Activated CD4-positive, alpha-beta T cell treated with anti-CD3 and anti-CD28 coated beads, Interleukin-2, Interleukin-6, amounts not matched to agents 100 ng/mL and 50 ng/mL, durations not matched to agents 16 hours and 8 hours (primary cell): ENCODE measurements around the gene VMAC.
A peak's percentile ranks its signal among the peaks of the same experiment; 100 is the strongest.
"Not testable (repeated sequence)": the region's sequence is repeated elsewhere in the genome, so short reads cannot be mapped to it uniquely, and the experiment has no call there.

Source experiments
- DNase-seq: peaks from one replicate; pipeline ENCODE4 v3.0.0-alpha.2; 2020

Gene VMAC

DNA sequence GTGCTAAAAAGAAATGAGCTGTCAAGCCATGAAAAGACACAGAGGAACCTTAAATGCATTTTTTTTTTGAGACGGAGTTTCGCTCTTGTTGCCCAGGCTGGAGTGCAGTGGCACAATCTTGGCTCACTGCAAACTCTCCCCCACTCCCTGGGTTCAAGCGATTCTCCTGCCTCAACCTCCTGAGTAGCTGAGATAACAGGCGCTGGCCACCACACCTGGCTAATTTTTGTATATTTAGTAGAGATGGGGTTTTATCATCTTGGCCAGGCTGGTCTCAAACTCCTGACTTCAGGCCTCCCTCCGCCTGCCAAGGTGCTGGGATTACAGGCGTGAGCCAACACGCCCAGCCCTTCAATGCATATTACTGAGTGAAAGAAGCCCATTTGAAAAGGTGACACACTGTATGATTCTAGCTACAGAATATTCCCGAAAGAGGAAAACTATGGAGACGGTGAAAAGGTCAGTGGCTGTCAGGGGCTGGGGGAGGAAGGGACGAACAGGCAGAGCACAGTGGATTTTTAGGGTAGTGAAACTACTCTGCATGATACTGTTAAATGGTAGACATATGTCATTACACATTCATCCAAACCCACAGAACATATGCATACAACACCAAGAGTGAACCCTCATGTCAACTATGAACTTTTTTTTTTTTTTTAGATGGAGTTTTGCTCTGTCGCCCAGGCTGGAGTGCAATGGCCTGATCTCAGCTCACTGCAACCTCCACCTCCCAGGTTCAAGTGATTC lies 20.4 kb upstream of the VMAC start:
- not testable (repeated sequence) for DNase-seq

DNA sequence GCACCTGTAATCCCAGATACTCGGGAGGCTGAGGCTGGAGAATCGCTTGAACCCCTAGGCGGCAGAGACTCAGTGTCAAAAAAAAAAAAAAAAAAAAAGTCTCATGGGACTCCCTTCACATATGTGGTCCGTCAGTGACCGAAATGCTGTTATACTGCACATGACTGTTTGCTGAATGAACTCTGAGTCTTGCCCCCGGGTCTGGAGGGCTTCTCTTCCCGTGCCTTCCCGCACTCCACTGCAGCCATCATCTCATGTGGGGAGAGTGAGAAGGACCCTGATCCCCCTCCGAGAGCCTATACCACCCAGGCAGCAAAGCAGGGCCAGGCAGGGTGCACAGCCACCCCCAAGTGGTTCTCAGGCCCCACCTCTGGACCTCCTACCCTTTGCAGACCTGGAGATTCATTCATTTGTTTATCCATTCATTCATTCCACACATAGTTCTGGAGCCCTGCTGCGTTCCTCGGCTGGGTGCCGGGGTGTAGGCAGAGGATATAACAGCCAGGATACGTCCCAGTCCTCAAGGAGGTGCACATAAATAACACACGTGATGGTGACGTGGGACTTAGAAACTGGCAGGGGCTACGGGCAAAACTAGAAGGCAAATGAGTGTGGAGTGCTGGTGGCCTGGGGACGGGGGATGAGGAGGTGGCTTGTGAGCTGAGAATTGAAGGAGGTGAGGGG lies 15.2 kb upstream of the VMAC start:
- no peak for DNase-seq

DNA sequence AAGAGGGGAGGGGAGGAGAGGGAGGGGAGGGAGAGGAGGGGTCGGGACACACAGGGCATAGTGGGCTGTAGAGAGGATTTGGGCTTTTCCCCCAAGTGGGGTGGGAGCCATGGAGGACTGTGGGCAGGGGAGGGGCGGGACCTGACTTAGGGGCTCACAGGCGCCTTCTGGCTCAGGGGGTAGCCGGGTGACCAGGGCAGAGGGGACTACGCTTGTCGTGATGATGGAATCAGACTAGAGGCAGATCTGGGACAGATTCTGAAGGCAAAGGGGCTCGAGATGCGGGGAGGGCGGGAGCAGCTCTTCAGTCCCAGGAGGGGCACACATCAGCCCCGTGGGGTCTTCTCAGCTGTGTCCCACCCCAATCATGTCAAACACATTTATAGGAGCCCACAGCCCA lies 14.6 kb upstream of the VMAC start:
- no peak for DNase-seq

DNA sequence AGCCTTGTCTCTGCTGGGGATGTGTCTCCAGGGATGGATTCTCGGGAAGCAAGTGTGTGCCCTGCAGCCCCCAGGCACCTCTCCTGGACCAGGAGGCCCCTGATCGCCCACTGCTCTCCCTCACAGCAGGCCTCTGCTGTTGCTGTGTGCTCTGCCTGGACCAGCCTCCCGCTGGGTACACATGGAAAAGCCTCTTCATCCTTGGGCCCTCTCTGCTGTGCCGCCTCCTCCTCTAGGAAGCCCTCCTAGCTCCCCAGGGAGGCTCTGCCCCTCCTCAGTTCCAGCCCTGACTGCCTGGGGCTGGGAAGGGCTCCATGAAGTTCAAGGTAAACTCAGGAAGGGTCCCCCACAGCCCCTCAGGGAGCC lies 13.1 kb upstream of the VMAC start:
- no peak for DNase-seq

DNA sequence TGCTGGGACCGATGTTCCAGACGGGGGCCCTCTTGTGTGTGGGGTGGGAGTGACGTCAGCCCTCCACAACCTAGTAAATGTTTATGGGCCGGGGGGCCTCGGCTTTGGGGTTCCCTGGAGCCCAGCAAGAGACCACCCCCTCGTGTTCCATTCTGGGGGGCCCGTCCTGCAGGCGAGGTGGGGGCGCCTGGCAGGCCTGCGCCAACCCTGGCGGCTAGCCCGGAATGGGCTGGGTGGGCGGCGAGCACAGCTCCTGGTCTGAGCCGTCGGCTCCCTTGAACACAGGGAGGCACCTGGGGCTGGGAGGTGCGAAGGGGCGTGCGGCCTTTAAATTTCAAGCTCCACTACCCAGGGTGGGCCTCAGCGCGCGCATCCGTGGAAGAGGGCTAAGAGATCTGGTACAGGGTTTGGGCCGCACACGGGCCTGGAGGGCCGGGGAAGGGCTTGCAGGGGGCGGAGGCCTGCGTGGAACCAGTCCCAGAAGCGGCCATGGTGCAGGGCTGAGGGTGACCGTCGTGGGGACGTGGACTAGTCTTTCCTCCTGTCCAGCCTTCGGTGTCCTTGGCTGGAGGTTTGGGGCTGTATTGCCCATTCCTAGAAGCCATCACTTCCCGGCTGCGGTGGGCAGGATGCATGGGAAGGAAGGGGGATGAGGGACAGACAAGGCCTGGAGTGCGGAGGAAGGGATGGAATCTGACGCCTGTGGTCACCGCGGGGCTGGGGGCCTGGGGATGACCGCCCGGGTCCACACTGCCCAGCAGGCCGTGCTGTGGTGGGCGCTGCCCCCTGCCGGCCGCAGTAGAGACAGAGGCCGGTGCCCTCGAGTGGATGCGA lies 12.5 kb upstream of the VMAC start:
- peak; percentile 27 for DNase-seq

DNA sequence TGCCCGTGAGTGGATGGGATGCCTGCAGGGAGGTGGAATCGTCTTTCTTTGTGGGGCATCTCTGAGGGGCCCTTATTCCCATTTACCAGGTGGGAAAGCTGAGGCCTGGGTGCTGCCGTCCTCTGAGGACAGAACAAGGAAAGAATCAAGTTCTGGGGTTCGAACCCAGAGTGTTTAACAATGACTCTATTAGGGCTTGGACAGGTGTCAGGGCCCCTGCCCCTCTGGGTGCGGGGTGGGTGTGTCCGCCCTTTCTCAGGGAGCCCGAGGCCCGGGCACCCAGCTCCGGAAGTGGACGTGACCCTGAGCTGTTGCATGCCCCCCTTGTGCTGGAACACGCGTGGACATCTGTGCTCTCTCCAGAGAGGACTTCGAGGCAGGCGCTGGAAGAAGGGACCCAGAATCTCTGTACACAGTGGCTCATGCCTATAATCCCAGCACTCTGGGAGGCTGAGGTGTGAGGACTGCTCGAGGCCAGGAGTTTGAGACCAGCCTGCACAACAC lies 11.8 kb upstream of the VMAC start:
- no peak for DNase-seq

DNA sequence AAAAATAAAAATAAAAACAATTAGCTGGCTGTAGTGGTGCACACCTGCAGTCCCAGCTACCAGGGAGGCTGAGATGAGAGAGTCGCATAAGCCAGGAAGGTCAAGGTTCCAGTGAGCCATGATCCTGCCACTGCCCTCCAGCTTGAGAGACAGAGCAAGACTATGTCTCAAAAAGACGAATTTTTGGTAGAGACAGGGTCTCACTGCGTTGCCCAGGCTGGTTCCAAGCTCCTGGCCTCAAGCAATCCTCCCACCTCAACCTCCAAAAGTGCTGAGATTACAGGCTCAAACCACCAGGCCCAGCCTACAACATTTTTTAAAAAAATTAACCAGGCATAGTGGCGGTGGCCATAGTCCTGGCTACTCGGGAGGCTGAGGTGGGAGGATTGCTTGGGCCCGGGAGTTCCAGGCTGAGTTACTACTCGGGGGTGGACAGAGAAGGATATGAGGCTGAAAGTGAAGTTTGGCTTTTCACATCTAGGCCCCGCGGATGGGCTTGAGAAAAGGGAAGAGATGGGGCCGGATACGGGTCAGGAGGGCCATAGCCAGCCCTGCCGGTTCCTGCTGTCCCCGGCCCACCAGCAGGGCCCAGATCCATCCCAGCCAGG lies 11.3 kb upstream of the VMAC start:
- no peak for DNase-seq

DNA sequence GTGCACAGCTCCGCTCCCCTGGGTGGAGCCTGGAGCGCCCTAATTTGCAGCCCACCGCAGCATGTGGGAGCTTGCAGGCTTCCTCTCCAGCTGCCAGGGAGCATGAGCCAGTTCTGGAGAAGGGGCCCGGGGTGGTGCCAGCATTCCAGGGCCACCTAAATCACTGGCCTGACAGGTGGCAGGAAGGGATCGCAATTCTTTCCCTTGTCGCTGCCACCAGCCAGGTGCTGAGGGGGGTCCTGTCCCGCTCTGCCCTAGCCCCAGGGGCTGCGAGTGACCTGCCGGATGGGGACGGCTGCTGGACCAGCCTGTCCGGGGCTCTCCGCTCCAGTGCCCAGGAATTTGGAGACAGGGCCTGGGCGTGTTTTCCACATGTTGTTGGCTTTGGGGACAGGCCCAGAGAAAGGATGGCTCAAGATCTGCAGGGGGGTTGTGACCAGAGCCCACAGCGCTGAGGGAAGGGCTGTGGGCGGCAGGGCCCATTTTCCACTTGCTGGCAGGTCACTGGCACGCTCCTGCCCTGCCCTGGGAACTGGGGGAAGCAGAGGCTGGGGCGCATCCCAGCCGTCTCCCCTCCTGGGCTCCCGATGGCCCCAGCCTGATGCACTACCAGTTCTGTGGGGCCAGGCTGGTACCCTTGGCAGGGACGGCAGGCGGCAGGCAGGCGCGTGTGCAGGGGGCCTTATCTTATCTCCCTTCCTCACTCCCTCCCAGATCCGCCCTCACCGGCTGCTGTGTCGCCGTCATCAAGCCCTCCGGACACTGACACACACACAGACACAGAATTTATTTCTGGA lies 10.6 kb upstream of the VMAC start:
- DNase-seq: no peak

DNA sequence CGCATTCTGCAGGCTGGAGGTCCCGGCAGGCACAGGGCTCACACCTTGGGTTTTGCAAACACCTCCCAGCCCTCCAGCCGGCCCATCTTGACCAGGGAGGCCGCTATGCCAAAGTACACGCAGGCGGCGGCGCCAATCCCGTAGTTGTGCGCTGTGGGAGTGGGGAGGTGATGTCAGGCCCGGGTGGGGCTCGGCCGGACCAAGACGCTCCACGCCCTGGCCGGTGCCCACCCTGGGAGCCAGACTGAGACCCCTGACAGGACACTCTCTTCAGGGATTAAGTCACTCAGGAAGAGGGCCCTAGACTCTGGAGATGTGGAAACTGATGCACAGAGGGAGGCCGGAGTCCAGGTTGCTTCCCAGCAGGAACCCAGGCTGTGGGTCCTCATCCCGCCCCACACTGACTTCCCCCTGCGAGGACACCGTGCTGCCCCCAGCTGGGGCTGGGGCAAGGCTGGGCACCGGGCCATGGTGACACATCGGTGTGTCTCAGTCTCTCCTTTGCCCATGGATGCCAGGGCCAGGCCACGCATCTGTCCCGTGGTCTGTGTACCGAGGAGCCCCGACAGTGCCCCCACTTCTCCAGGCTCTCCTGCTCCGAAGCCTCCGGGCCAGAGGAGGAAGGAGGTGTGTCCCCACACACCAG lies 9.8 kb upstream of the VMAC start:
- no peak for DNase-seq

DNA sequence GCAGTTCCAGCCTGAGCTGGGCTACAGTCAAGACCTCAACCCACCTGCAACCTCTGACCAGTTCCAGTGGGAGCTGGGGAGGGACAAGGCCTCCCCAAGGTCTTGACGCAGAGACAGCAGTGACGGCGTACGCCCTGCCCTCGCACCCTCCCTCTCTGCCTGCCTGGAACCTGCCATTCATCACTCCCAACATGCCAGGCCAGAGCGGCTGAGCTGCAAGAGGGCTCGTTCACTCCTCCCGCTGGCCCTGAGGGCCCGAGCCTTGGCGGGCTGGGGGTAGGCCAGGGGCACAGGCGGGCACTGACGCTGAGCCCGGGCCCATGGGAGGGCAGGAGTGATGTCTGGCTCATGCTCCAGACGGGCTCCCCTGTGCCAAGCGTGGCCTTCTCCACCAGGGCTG lies 9.3 kb upstream of the VMAC start:
- no peak for DNase-seq

DNA sequence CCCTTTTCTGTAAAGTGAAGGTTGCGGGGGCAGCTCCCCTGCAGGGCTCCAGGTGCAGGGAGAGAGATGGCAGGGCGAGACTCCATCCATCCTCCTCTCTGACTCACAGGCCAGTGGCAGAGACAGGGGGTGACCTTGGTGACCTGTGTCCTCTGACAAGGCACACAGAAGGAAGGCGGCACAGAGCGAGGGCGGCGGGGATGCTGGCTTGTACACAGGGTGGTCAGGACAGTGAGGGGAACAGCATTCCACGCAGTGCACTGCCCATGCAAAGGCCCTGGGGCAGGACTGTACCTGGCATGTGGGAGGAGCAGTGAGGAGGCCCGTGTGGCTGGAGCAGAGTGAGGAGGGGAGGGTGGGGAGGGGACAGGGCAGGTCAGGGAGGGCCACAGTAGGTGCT lies 8.8 kb upstream of the VMAC start:
- no peak for DNase-seq

DNA sequence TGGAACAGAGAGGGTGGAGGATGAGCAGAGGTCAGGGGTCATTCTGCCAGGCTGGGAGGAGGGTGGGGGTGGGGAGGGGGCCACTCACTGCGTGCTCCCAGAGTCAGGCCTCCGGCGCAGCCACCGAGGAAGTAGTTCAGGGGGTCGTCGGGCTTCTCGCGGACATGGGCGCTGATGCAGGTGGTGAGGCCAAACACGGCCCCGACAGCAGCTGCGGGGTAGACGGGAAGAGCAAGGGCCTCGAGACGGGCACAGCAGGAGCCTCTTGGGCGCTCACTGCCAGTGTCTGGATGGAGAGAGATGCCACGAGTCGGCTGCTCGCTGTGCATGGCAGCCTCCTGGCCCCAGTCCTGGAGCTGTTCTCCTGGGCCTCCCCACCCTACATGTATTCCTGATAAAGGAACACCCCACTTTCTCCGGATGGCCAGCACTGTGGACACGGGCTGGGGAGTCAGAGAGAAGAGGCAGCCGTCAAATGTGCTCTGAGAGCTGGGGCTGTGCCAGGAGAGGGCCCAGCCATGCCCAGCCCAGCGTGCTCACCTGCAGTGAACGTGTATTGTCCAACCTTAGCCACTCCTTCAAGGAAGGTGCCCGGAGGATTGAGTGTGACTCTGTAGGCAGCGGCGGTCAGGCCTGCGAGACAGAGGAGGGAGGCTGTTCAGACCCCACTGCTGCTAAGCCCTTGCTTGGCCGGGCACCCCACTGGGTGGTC lies 8.2 kb upstream of the VMAC start:
- no peak for DNase-seq

DNA sequence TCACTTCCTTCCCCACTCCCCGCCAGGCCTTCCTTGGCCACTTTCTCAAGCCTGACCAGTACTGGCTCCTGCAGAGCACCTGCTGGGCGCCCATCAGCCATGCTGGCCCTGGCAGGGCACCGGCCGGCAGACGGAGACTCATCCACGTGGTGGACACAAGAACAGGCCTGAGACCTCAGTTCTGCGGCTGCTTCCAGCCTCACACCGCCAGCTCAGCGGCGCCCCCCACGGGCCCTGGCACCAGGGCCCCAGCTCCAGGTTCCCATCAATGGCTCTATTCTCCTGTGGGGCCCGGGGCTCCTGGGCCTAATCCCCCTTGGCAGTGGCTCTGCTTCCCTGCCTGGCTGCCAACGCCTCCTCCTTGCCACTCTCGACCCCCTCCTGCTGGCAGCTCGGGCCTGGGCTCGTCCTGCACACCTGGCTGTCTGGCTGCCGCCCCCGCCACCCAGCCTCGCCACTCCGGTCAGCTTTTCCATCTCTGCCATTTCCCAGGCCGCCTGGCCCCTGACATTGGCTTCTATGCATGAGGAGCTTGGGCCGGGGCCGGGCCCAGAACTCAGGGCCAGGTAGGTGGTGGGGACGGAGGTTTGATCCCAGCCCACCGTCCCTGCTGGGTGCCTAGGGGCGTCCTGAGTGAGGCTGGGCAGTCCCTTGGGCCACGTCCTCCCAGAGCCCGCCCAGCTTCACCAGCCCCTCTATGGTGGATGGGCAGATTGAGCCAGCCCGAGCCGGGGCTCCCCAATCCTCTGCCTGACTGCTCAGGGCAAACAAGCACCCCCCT lies 7.3 kb upstream of the VMAC start:
- DNase-seq: no peak

DNA sequence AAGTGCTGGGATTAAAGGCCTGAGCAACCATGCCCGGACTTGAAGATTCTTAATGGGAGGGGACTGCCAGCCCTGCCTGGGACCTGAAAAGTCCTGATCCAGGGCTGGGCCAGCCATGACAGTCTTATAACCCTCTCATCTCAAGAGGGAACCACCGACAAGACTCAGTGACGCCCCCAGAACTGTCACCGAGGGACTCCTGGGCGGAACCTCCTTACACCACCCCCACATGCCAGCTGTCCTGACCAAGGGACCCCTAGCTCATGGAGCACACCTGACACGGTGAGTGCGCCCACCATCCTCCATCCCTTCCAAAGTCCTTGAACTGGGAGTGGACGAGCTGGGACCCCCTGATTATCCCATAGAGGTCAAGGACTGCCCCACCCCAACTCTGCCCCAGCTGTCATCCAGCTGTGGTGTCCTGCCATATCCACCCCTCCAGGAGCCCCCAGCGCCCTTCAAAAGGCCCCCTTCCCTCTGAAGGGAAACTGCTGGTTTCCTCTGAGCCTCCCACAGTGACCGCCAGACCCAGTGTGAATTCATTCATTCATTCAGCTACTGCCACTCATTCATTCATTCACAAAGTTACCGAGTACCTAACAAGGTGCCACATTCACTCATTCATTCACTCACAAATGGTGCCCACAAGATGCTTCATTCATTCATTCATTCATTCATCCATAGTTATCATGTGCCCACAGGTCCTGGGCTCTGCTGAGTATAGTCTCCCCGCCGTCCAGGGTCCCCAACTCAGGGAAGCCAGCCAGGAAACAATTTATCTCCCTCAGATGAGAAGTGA lies 4.7 kb upstream of the VMAC start:
- DNase-seq: no peak

DNA sequence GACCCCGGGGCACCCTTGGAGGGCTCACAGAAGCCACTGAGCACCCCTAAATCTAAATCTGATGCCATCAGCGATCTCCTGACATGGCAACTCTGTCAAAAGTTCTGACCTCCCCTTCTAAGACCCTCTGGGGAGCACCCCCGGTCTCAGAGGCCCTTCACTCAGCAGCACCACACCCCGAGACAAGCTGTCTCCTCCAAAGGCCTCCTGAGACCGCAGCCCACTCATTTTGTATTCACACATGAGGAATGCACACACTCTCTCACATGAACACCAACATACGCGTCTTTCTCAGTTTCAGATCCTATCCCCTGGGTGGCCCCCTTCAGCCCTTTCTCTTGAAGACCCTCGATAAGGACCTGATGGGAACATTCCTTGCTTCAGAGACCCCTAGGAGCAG lies 3.7 kb upstream of the VMAC start:
- DNase-seq: no peak

DNA sequence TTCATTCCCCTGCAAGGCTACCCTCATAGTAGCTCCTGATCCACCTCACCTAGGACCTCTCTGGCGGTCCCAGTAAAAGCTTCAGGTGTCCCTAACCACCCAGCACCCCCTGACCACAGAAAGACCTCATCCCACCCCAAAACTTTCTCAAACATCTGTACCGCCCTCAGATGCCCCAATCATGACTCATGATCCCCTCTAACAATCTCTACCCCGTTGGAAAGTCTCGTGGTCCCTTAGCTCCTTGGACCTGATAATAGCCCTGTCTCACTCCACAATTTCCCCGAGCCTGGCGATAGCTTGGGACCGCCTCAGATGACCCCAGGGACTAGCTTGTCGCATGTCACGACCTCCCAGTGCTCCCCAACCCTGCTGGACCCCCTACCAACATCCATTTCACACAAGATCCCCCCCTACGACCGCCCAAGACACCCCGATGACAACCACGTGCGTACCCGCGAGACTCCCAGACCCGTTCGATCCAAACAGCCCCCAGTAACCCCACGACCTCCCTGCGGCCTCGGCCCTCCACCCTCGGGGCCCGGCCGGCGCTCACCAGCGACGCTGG lies 1.5 kb upstream of the VMAC start:
- no peak for DNase-seq

DNA sequence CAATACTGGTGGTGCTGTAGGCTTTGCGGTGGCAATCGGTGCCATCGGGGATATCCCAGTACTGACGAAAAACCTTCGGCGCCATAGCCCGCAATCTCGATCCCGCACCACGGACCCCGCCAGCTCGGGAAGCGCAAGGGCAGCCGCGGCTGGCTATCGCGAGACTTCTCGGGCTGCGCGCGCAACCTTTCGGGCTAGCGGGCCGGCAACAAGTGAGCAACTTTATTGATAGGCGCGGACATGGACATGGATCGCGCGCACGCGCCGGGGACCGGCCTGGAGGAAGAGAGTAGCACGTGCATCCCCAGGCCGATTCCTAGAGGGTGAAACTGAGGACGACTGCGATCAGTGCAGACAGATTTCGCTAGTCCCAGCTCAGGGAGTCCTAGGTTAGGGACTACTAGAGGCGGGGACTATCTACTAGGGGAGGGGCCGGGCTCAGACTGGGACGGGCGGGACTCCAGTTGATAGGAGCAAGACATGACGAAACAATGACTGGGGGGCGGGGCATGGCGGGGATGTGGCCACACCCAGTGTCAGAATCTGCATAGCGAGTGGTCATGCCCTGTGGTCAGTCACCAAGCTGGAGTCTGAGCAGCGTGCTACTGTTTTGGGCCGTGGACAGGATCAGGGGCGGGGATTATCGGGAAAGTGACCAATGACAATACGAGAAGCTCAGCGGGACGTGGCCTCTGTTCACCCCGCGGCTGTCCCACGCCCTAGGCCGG lies 884 bp upstream of the VMAC start, which contains the start of gene NDUFA11:
NDUFA11 (minus strand) TSS at position 167 of the 728 bp plus-strand sequence; CDS start at position 85, 82 bp downstream.
- DNase-seq: peak; percentile 97

DNA sequence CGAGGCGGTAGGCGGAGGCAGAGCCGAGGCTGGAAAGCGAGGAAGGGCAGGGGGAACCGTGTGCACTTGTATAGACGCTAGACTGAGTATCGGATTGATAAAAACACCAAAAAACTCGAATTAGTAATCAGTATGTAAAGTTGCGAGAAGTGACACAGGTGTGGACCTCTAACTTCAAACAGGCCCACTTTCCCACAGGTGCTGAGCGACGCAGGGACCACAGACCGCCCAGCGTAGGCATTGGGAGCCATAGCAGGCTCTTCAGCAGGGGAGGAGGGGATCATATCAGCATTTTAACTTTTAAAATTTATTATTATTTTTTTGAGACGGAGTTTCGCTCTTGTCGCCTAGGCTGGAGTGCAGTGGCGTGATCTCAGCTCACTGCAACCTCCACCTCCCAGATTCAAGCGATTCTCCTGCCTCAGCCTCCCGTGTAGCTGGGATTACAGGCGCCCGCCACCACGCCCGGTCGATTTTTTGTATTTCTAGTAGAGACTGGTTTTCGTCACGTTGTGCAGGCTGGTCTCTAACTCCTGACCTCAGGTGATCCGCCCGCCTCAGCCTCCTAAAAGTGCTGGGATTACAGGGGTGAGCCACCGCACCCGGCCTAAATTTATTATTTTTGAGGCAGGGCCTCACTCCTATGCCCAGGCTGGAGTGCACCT lies 574 bp downstream of the VMAC start:
- DNase-seq: no peak
